Fibroblast of peridontal ligament (primary cell): ENCODE measurements around the gene ALLC.

Experiments used
- DNase-seq: peaks from one replicate; pipeline ENCODE4 v3.0.0-alpha.2; 2010; ENCODE audit errors: extremely low read depth

Gene ALLC

DNA sequence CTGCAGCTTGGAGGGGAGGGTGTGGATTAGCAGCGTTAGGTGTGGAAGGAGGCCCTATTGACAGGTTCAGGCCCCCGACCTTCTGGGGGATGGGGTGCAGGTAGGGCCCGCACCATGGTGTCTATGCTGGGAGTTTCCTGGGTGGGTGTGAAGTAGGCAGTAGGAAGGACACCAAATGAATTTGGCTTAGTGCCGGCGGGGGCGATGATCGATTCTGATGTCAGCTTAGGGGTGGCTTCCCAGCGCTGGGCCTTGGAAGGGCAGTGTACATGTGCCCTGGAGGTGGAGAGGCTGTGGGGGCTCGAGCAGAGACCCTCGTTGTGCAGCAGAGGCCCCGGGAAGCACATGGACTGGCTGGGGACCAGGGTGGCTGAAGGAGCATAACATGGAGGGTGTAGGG is 67.0 kb downstream of the ALLC start:
- DNase-seq: no peak

DNA sequence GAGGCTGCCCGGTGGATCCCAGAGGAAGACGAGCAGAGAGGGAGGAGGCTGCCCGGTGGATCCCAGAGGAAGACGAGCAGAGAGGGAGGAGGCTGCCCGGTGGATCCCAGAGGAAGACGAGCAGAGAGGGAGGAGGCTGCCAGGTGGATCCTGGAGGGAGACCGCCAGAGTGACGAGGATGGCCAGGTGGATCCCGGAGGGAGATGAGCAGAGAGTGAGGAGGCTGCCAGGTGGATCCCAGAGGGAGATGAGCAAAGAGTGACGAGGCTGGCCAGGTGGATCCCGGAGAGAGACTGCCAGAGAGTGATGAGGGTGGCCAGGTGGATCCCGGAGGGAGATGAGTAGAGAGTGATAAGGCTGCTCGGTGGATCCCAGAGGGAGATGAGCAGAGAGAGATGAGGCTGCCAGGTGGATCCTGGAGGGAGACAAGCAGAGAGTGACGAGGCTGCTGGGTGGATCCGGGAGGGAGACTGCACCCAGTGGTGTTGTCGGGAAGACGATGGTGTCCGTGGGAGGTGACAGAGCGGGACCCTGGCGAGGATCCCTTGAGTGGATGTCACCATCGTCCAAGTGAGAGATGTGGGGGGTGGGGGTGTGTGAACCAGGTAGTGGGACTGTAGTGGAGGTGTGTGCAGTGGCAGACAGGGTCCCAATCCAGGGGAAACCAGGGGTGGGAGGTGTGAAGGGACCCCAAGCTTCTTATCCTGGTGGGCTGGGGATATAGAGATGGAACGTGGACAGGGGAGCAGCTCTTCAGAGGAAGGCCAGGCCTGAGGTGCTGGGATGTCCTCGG is 67.7 kb downstream of the ALLC start:
- no peak for DNase-seq

DNA sequence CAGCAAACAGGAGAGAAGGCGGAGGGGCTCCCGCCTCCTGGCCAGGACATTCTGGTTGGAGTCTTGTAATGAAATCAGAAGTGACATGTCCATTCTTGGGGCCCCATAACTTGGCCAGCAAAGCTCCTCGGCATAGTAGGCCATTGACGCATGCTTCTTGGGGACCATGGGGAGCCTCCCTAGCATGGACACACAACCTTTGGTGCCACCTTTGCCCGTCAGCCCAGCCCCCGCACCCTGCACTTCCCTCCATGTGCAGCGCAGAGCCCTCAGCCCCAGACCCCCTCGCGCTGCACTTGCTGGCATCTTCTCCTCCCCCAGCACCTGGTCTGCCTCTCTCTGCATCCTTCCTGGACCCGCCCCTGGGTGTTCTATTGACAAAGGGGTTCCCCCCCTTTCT is 68.5 kb downstream of the ALLC start:
- no peak for DNase-seq

DNA sequence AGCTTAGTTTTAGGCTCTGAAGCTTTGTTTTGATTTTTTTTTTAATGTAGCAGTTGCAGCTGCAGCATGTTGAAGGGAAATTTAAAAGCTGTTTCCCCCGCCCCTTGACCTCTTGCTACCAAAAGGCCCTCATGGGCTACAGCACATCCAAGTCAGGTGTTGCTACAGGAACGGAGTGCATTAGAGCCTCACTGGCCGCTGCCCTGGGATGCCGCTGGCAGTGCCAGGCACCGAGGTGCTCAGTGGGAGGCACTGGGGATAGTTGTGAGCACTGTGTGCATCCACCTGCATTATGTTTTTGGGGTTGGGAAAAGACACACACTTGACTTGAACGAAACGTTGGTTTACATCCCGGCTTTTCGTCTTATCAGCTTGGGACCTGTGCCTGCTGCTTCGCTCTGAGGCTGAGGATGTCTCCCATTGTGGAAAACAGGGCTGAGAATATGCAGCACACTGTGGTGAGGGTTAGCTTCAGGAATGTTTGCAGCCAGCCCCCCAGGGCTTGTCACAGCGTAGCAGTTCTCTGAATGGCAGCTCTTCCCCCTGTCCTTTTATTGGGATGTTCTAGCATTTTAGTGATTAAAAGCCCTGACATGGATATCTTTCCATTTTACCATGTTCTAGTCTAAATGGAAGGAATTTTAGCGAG is 69.5 kb downstream of the ALLC start:
- DNase-seq: no peak

DNA sequence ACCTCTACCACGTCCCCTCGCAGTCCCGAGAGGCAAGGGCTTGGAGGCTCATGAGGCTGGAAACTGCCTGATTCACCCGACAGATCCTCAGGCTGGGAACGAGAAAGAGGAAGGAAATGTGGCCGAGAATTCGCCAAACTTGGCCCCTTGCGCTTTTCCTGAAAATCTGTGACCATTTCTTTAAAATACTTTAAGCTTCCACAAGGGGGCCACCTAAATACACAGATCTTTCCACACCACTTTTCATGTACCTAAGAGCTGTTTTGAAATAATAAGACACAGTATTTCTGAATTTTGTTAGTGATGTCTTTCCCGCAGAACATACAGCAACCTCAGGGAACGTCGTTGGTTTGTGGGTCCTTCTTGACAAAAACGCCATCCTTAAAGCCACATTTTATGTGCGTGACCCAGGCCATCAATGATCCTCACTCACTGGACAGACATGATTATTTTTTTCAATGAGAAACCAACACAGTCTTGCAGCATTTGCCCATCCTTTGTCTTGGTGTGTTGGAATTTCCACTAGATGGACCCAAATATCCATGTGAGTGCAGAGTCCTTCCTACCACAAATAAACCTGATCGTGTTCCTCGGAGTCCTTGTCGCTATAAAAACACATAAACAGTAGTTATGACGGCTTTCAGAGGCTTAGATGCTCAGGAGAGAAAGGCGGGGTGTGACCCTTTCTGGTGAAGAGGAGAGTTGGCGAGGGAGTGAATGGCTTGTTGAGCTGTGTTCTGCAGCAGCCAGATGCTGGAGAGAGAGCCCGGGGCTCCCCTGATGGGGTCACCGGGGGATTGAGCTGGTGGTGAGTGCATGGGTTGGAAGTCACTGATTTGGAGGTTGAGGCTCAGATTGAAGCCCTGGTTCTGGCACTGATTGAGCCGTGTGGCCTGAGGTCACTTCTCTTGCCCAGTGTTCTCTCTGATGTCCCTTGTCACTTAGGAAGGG is 70.4 kb downstream of the ALLC start:
- DNase-seq: peak; percentile 46

DNA sequence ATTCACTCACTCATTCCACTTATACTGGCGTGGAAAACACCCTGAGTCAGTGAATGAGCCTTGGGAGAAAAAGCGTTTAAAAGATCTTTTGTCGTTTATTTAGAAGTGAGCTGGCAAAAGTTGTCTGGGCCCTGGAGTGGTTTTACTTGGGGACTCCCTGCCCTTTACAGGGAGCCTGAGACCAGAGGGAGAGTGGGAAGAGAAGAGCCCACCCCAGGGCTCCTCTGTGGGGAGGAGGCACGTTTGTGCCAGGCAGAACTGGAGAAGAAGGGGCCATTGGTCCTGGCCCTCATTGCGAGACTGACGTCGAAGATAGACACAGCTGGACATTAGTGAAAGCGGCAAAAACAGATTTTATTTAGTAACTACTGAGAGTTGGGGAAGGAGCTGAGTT is 71.1 kb downstream of the ALLC start:
- DNase-seq: no peak

DNA sequence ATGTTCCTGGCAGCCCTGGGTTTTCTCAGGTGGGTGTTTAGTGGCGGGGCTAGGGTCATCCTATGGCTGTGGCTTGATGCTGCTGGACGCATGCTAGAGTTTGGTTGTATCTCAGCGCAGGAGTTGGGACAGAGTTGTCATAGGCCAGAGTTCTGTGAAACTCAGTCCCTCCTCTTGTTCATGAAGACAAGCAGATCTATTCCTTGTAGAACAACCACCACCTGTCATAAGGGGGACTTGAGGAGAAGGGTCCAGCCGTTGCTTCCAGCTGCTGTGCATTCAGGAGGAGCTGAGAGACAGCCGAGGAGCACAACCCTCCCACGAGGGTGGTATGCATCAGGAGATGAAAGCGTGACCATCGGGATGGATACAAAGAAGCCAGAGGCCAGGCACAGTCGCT is 71.8 kb downstream of the ALLC start:
- no peak for DNase-seq

DNA sequence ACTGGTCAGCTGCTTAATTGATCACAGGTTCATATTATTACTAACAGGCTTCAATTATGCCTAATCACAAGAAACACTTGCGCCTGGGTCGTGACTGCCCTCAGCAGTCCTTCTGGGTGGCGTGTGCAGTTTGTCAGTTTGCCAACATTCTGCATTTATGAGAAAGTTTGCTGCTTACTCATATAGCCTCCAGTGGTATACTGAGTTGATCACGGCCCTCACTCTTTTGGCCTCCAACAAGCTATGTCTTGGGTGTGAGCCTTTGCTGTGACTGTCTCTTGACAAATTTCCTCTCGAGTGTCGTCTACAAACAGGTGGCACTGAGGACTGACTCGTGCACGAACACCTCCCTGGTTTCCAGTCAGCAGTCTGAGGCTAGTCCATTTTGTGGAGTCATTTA is 72.6 kb downstream of the ALLC start:
- DNase-seq: no peak

DNA sequence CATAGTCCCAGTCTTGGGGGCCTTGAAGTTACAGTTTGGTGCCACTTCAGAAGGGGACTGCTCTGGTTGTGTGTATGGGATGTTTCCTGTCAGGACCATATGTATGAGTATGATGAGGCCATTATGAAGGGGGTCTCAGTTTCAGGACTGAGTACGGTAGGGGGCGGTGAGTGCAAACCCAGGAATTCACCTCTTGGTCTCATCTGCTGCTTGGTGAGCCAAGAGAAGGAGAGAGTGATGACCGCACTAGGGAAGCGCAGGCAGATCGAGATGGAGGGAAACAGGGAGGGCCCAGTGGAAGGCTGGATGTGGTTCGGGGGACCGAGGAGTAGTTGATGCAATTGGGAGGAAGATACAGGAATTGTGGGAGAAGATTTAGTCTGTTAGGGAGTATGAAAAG is 73.8 kb downstream of the ALLC start:
- DNase-seq: no peak

DNA sequence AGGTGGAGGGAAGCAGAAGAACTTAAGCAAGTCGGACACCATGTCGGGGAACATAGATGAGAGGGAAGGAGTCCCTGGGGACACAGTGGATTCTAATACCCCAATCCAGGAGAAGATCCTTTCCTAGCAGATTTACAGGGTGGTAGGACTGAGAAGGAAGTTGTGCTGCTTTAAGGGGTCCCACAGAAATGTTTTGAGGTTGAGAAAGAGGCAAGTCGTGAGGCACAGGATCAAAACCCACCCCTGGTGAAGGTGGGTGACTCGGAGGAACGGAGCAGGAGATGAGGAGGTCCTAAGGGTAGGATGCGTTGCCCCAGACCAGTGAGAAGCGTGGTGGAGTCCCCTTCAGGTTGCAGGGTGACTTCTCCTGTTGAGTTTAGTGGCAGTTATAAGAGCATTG is 78.1 kb downstream of the ALLC start:
- DNase-seq: no peak

DNA sequence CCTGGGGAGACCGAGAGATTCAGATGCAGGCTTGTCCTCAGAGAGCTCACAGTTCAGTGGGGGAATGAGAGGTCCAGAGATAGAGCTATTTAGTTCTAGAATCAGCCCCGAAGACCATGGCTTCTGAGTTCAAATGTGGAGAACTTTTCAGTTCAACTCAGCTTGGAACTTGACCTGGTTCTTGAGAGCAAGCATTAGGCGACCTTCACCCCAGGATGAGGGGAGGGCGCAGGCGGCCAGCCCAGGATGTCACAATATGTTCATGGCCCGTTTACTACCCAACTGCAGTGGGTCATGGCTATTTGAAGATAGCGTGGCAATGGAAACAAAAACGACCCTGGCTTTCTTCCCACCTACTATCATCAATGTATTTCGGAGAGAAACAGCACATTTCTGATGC is 79.1 kb downstream of the ALLC start:
- DNase-seq: no peak

DNA sequence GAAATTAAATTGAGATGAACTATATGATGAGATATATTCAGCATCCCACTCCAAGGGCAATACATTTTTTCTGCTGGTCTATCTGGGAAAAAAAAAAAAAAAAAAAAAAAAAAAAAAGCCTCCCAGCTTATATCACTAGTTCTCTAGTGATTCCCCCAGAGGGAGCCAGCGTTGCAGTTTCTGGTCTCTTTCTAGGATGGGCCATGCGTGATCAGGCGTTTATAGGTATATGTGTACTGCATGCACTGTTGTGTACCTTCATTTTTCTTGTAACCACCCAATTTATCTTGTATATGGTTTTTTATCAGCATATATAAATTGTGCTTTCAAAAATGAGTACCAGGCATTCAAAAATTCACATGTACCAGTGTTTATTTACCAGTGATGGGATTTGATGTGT is 80.5 kb downstream of the ALLC start:
- no peak for DNase-seq

DNA sequence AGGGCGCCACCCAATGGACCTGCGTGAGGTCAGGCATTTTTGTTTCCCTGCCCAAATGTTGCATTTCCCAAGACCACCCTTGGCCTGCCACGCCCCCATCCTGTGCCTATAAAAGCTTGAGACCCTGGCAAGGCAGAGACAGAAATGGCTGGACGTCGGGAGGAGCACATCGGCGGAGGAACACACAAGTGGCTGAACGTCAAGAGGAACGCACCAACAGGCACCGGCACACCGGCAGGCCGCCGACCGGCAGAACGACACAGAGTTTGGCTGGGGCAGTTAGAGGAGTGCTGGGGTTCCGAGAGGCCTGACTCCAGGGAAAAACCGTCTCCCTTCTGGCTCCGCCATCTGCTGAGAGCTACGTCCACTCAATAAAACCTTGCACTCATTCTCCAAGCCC is 81.3 kb downstream of the ALLC start:
- no peak for DNase-seq

DNA sequence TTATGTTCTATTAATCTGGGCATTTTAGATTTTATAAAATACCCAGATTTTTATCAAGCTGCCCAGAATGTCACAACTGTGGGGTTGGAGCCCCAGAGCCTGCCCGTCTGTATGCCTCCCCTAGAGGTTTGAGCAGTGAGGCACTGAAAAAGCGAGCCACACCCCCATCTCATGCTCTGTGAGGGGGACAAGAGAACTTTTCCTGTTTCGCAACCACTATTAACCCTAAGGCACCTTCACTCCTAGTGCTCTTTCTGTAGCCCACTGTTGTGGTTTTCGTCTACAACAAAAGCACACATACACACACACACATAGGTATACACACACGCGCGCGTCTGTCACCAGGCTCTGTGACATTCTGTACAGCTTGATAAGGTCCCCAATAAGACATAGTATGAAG is 83.4 kb downstream of the ALLC start:
- no peak for DNase-seq

DNA sequence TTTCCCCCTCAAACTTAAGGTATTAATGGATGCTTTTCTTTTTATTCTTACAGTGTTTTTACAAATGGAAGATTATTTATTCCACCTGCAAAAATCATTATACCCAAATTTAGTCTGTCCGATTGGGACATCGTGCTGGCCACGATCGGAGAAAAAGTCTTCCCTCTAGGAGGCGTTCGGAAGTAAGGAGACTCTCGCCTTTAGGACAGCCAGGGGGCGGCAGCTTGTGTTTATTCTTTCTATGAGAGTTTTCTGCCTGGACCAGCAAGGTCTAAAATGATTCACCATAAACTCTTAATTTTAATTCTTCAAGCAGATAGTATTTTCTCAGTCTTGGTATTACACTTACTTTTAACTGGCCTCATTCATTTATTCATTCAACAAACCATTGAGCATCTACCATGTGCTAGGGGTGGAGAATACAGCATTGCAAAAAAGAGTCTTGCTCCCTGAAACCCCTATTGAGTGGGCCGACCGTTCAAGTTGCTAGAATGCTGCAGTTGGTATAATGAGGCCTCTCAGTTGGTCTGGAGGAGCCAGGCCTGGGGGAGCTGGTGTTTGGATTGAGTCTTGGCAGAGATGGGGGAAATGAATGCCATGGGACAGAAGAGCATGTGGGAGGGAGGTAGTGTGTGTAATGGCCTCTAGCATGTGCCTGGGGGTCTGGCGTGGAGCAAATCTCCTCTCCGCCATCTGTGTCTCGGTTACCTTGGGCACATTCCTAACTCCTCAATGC is 84.0 kb downstream of the ALLC start:
- DNase-seq: no peak

DNA sequence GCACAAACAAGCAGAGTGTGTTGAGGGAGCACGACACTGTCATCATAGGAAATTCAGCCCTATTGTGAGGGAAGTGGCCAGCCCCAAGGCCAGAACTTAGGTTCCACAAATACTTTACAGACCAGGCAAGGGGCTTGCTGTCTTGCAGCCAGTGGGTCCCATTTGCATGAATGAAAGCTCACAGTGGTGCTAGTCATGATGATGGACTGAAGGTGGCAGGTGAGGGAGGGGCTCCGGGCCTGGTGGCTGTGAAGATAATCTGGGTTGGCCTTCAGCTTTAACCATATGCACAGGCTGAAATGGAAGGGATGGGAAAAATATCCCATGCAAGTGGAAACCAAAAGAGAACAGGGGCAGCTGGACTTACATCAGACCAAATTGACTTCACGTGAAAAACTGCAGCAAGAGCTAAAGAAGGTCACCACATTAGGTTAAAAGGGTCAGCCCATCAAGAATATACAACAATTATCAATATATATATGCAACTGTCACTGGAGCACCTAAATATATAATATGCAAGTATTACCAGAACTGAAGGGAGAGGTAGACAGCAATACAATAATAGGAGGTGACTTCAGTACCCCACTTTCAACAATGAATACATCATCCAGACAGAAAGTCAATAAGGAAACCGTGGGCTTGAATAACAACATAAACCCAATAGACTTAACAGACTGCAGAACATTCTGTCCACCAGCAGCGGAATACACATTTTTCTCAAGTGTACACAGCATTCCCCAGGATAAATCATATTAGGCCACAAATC is 84.9 kb downstream of the ALLC start:
- no peak for DNase-seq

DNA sequence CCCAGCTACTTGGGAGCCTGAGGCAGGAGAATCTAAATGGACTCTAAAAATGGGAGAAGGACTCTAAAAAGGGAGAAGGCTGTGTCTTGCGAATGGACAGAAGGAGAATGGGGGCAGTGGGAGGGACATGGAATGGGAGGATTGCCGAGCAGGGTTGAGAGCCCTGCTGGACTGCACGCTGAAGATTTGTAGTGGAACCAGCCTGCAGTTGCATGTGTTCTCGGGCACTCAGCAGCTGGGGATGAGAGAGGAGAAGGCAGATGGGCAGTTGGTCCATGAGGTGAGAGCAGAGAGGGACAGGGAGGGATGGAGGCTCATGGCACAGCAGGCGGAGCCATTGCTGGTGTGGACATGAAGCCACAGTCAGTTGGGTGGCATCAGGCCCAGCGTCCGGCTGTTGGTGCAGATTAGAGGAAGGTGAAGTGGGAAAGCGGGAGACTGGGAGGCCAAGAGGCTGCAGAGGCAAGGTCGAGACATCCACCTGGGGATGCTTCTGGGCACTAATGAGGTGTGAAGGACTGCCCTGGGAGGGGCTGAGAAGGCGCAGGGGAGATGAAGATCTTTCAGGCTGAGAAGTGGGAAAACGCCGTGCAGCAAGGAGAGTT is 86.1 kb downstream of the ALLC start:
- DNase-seq: no peak

DNA sequence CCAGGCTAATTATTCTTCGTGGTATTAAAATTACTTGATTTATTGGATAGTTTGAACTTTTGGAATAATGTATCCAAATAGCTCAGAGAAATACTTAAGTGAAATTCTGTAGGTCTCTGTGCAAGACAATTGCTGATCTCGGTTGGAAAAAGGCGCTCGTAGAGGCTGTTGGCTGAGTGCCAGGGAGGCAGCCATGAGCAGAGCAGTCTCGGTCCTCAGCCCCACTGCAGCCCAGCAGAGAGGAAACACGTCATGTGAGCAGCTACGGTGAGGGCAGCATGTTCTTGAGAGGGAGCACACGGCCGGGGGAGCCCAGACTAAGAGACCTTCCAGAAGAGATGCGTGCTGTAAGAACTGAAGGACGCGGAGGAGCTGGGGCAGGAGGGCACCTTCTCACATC is 87.9 kb downstream of the ALLC start:
- no peak for DNase-seq

DNA sequence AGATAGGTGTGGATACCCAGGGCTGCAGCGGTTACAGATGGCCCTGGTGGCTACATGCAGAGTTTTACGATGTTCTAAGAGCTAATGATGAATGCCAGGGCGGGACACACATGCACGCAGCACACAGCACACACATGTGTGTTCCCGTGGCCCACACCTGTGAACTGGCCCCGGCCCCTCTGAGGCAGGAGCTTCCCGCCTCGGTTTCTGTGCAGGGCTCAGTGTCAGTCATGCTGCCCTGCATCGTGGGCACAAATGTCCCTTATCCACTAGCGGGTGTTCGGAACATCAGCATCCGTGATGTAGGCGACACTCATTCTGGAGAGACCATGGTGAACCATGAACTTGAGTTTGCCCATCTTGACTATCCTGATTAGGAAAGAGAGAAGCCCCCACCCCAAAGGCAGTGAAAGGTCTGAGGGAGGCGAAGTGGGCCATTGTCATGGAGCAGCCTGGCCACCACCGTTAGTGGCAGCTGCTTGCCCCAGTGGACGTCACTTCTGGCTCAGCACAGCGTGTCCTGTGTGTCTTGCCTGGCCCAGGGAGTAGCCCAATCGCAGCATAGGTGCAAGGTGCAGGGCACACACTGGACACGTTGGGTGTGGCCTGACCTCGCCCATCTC is 89.1 kb downstream of the ALLC start:
- no peak for DNase-seq

DNA sequence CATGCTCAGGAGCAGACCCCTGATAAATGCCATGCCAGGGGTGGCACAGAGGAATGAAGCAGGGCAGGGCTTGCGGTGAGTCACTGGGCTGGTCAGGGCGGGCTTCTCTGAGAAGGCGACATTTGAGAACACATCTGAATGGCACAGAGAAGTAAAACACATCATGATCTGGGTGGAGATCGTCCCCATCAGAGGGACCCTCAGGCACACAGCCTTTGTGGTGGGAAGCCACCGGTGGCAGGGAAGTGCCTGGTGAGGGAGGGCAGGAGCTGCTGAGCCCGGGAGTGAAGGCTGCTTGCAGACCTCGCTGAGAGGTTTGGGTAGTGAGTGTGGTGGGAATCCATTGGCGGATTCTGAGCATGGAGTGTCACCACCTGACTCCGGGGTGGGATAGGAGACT is 89.8 kb downstream of the ALLC start:
- no peak for DNase-seq
